ENCODE results near the gene SLC18B1.
"Not testable (repeated sequence)": the region's sequence is repeated elsewhere in the genome, so short reads cannot be mapped to it uniquely, and the experiment has no call there.

SLC18B1 gene

DNA sequence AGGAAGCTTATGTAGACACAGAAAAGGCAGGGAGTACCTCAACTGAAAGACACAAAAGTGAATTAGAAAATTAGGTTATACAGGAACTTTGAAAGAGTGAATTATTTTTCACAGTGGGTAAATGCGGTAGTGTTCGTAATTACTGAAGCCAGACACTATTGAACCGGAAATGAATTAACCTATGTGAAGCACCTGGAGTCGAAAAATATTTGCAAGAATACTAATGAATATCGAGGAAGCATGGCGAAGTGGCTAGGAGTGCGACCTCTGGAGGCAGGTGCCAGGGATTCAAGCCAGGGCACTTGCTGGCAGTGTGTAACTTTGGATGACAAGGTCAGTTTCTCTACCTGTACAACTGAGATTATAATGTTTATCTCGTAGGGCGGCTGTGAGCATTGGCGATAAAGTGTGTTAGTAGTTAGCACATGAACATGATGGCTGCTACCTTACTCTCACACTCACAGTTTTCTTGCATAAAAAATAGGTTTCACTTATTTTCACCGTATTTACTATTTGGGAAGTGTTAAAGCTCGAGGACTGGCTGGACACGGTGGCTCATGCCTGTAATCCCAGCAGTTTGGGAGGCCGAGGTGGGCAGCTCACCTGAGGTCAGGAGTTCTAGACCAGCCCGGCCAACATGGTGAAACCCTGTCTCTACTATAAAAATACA, 567 bp upstream of the SLC18B1 start:
- peak; percentile 54 for DNase-seq (ENCODE audit: low spot score)

GRCh38 chr6:132795461-132795860, 3.0 kb downstream of the SLC18B1 start:
- DNase-seq (ENCODE audit: low spot score): no peak

- DNase-seq (ENCODE audit: low spot score): no peak
Measured at GRCh38 chr6:132792510-132792909, 5.9 kb downstream of the SLC18B1 start.

DNA sequence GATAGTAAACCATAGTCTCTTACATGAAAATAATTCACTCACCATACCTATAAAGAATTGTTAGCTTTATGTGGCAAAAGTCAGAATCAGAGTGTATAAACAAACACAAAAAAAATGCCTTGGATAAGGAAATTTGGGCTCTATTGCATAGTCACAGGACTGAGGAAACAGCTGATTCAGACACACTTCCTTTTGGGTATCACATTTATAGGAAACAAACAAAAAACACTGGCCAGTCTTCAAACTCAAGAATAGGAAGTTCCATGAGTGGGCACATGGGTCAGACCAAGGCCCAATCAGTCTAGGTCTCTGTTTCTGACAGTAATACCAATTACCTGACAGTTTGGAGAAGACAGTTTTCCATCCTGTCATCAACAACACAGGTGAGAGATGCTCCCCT, 8.0 kb downstream of the SLC18B1 start:
- DNase-seq (ENCODE audit: low spot score): peak; percentile 31

DNA sequence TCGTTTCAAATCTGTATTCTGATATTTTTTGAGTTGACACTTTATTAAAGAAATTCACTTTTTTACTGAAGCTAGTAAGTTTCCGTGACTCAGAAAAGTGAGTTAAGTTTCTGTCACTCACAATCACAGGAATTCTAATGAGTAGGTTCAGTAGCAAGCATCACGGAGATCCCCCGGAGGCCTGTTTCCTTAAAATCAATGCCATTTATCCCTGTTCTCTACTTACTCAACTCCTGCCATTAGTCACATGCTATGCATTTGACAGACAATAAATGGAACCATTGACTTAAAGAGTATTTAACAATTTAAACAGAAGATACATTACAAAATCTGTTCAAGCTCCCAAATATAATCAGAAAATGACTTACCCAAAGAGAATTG, 9.1 kb downstream of the SLC18B1 start:
- no peak for DNase-seq (ENCODE audit: low spot score)

DNA sequence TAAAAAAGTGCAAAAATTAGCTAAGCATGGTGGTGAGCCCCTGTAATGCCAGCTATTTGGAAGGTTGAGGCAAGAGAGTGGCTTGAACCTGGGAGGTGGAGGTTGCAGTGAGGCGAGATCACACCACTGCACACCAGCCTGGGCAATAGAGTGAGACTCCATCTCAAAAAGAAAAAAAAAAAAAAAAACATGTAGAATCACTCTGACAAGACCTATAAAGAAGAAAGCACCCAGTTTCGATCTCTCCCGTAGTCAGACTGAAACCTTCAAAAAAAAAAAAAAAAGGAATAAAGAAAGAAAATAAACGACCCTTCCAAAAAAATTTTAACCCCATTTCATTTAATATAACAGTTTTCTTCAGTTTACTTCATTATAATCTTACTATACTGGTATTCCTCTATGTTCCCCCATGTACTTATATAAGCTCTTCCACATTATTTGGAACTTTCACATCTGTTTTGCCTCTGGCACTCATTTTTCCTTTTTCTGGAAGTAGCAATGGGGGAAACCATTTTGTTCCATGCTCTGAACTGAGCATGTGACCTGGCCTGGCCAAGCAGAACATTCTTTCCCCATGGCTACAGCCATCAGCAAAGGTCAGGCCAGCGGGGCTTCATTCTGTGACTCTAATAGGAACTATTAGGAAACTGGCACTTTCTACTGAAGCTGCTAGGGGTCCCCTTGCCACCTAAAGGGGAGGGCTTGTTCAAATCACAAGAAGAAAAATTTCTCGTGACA, 9.6 kb downstream of the SLC18B1 start:
- DNase-seq (ENCODE audit: low spot score): peak; percentile 35

DNA sequence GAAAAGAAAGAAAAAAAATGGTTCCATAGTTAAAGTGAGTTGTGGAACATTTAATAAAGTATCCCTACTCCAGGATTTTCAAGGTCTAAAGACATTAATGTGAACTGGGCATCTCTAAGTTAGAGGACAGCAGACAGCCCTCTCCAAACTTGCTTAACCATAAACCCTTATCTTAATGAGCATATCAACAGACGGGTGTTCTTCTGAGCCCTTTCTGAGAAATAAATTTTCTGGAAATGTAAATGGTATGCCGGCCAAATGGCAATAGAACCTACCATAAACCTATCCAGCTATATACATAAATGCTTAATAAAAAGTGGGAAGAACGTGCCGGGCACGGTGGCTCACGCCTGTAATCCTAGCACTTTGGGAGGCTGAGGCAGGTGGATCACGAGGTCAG, 12.5 kb downstream of the SLC18B1 start:
- no peak for DNase-seq (ENCODE audit: low spot score)

GRCh38 chr6:132780770-132781371, 17.6 kb downstream of the SLC18B1 start:
- DNase-seq (ENCODE audit: low spot score): no peak

DNA sequence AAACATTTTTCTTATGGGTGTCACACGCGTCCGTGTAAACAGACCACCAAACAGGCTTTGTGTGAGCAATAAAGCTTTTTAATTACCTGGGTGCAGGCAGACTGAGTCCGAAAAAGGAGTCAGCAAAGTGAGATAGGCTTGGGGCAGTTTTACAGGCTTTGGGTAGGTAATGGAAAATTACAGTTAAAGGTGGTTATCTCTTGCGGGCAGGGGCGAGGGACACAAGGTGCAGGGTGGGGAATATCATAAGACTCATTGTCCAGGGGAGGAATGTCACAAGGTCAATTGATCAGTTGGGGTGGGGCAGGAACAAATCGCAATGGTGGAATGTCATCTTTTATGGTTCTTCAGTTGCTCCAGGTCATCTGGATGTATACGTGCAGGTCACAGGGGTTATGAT, 20.6 kb downstream of the SLC18B1 start:
- DNase-seq (ENCODE audit: low spot score): not testable (repeated sequence)

GRCh38 chr6:132768051-132768517, 30.4 kb downstream of the SLC18B1 start:
- peak; percentile 20 for DNase-seq (ENCODE audit: low spot score)

DNA sequence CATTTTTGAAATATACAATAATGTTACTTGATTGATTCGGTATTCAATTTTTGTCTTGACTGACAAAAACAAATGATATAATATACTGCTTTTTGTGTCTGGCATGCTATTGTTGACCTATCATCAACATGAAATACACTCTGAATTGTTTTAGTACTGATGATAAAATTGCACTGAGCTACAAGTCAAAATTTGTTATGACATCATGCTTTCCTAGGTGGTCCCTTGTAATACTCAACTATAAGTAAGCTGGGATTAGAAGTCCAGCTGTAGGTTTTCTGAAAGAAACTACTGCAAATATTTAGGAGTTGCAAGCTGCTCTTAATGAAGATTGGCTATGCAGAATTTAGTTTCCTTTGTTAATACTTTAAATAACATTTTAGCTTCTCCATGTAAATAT, 32.9 kb downstream of the SLC18B1 start:
- no peak for DNase-seq (ENCODE audit: low spot score)

GRCh38 chr6:132764370-132764769, 34.1 kb downstream of the SLC18B1 start:
- DNase-seq (ENCODE audit: low spot score): no peak

- peak; percentile 17 for DNase-seq (ENCODE audit: low spot score)
Measured at GRCh38 chr6:132763269-132763668, 35.2 kb downstream of the SLC18B1 start.

GRCh38 chr6:132760256-132760655, 38.2 kb downstream of the SLC18B1 start:
- DNase-seq (ENCODE audit: low spot score): no peak

DNA sequence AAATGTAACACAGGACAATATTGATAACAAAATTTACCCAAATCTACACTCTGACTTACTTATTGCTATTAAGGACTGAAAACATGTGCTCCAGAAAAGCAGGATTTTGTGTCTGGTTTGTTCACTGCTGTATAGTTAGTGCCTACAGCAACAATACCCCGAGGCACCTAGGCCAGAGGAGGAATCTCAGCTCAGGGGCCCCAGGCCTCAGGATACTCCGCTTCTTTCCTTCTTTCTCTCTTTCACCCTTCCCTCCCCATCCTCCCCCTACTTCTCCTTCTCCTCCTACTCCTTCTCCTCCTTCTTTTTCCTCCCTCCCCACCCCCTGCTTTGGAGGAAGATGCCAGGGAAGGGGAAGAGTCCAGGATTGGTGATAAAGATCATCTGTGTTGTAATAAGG, 39.7 kb downstream of the SLC18B1 start:
- DNase-seq (ENCODE audit: low spot score): no peak

DNA sequence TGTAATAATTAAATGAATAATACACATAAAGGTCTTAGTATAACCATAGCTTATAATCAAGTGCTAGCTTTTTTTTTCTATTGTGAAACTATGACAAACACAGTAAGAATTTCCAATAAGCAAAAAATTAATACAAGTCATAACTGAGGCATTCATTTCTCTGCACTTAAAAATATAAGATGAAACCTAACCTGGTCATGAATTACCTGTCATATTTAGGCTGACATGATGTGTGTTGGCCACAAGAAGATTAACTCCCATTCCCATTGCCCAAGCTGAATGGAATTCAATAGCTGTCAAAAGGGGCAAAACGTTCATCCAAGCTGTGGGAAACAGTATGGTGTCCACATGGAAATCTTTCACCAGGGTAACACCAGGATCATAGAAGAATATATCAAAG, 46.2 kb downstream of the SLC18B1 start:
- no peak for DNase-seq (ENCODE audit: low spot score)

- no peak for DNase-seq (ENCODE audit: low spot score)
Measured at GRCh38 chr6:132751828-132752227, 46.6 kb downstream of the SLC18B1 start.

GRCh38 chr6:132751306-132751705, 47.1 kb downstream of the SLC18B1 start:
- no peak for DNase-seq (ENCODE audit: low spot score)

DNA sequence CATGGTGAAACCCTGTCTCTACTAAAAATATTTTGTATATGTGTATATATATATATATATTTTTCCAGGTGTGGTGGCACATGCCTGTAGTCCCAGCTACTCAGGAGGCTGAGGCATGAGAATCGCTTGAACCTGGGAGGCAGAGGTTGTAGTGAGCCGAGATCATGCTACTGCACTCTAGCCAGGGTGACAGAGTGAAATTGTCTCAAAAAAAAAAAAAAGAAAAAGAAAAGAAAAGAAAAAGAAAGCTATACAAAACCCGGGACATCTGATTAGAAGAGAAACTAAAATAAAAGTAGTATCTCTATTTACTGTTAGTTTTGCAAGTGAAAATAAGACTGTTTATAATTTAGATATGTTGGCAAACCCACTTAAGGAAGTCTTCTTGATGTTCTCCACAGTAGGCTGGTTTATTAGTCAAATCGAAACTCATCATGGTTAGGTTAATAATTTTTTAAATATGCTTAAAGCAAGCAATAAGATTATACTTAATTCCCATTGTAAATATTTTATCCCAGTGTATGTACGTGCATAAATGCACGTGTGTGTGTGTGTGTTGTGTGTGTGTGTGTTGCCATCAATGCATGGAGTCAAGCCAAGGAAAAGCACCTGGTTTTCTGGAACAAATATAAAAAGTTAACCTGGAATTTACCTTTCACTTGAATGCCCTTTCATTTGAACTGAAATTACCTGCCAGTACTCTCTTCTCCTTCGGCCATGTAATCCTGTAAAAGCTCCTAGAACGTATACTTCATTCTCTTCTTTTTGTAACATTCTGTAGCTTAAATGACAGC, 47.8 kb downstream of the SLC18B1 start:
- DNase-seq (ENCODE audit: low spot score): no peak

DNA sequence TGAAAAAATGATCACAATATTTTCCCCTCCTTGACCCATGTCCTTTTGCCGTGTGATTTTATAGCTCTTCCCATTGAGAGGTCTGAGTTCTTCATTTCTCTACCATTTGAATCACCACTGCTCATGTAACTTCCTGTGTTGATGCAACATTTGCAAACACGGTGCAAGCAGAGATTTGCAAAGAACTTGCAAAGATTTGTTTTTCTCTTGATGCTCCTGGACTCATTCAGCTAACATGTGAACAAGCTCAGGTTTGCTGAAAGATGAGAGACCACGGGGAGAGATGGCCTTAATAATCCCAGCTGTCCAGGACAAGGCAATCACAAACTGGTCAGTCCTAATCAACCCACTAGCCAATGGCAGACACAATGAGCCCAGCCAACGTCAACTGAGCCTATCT, 49.3 kb downstream of the SLC18B1 start:
- DNase-seq (ENCODE audit: low spot score): peak; percentile 5

DNA sequence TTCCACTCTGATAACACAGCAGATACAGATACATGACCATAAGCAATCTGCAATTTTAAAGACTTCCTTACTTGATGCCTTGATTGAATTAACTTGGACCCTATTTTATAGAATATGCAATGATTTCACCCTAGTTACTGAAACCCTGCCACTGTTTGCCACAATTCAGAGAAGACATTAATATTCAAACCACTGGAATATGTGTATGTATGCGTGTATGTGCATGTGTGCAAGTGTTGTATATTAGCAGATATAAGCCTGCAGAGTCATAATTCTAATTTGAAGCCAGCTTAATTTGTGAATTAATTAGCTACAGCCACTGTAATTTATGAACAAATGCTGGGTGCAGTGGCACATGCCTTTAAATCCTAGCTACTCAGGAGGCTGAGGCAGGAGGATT, 50.0 kb downstream of the SLC18B1 start:
- DNase-seq (ENCODE audit: low spot score): no peak

GRCh38 chr6:132746048-132746447, 52.4 kb downstream of the SLC18B1 start:
- no peak for DNase-seq (ENCODE audit: low spot score)
